DOHH2 (cell line): Measurements from ENCODE around the gene TUT1.

ENCODE experiments used
- CTCF ChIP-seq: fragments of 200-600 bp; sonication (generic); IDR thresholded peaks from one replicate; pipeline ENCODE4 v1.5.1; 2014; ENCODE audit warnings: antibody characterized with exemption, mild to moderate bottlenecking, low read depth, low read length; ENCODE audit not compliant: poor library complexity, severe bottlenecking
- EZH2phosphoT487 ChIP-seq: fragments of 200-600 bp; sonication (generic); IDR thresholded peaks from 2 replicates; pipeline ENCODE4 v1.6.1; 2017; ENCODE audit warnings: borderline replicate concordance, mild to moderate bottlenecking, antibody characterized with exemption, low read length, moderate library complexity, mixed read lengths

GRCh38 chr11:62544581-62545436 is 46.5 kb downstream of the TUT1 start:
- TF ChIP-seq CTCF (no peak), EZH2phosphoT487 (peak; percentile 55; the same call in 1 of the 2 replicates)
